K562 (cell line): Measurements from ENCODE around the gene RNFT2. TPM values are rescaled to one million over a fixed set of nuclear protein-coding genes. Genes with fewer than 3 reads are reported as not detected.
A peak's percentile ranks its signal among the peaks of the same experiment; 100 is the strongest.

Experiments
- ATAC-seq: fragments of 200-7000 bp; cut with Tn5 transposase; 3 replicates; pipeline ENCODE4 v1.9.1; 2020; ENCODE audit warnings: moderate library complexity
- BruUV-seq: library from RNA; stranded (reverse); fragments of 400-500 nt; replicated peaks from 2 replicates; lab custom pipeline; 2021; lab: Mats Ljungman, UMichigan
- CTCF ChIA-PET: fragments of 300-600 bp; formaldehyde crosslinking; extraction: SDS; loops from one replicate; lab custom pipeline; 2021; ENCODE audit warnings: low intra/inter-chr PET ratio; lab: Yijun Ruan, JAX
- POLR2A ChIA-PET: fragments of 300-600, 350-650 bp; sonication (Branson Sonifier 250); formaldehyde crosslinking; extraction: SDS; loops from one replicate; lab custom pipeline; 2021; ENCODE audit warnings: antibody characterized with exemption, inconsistent platforms; lab: Yijun Ruan, JAX
- DNase-seq, 4 experiments: peaks; one replicate each; pipeline versions ENCODE4 v3.0.0 to v3.0.0-alpha.2; 2011 to 2018; ENCODE audit warnings: low spot score in 3 of 4, mixed read lengths in 3 of 4; ENCODE audit errors: extremely low read depth in 1 of 4
- FAIRE-seq: peaks from 2 replicates; lab custom pipeline; 2011; peaks lifted over from hg19 to GRCh38; lab: Jason Lieb, UNC
- H2AFZ ChIP-seq: 2 replicates; pipeline ENCODE4 v1.6.0; 2011; ENCODE audit warnings: low read depth, low read length, control low read depth, inconsistent platforms
- H3K27ac ChIP-seq: fragments of 200-600 bp; 3 replicates; pipeline ENCODE4 v1.8.0; 2011; ENCODE audit warnings: low read depth, mild to moderate bottlenecking, control low read depth, inconsistent platforms, low read length, moderate library complexity, mixed read lengths; ENCODE audit errors: extremely low read depth
- H3K27me3 ChIP-seq, 2 experiments: fragments of 300-600 bp in 1 of 2; 2 replicates in 1 of 2; 3 replicates in 1 of 2; pipeline versions ENCODE4 v1.6.0 to v1.8.0; 2011; ENCODE audit warnings: inconsistent platforms in 2 of 2, low read length in 2 of 2, mild to moderate bottlenecking in 1 of 2, mixed read lengths in 1 of 2, moderate library complexity in 1 of 2; ENCODE audit not compliant: control insufficient read depth in 2 of 2, insufficient read depth in 2 of 2
- H3K36me3 ChIP-seq: fragments of 300-600 bp; 3 replicates; pipeline ENCODE4 v1.8.0; 2011; ENCODE audit warnings: mild to moderate bottlenecking, low read length, inconsistent platforms; ENCODE audit not compliant: control insufficient read depth, insufficient read depth
- H3K4me1 ChIP-seq, 2 experiments: fragments of 200-600 bp in 1 of 2; replicated peaks in 1 of 2; 2 replicates in 1 of 2; 3 replicates in 1 of 2; pipeline versions ENCODE4 v1.5.1 to v1.8.0; 2011; ENCODE audit warnings: inconsistent platforms in 2 of 2, low read length in 2 of 2, mild to moderate bottlenecking in 1 of 2, mixed read lengths in 1 of 2, moderate library complexity in 1 of 2; ENCODE audit not compliant: control insufficient read depth in 2 of 2, insufficient read depth in 2 of 2
- H3K4me2 ChIP-seq: 2 replicates; pipeline ENCODE4 v1.6.1; 2011; ENCODE audit warnings: low read length, control low read depth, inconsistent platforms, mixed read lengths; ENCODE audit not compliant: insufficient read depth
- H3K4me3 ChIP-seq: fragments of 200-600 bp; sonication (generic), shearing (Covaris generic); 2 replicates; pipeline ENCODE4 v1.5.1; 2016; ENCODE audit warnings: control low read depth, inconsistent platforms
- H3K79me2 ChIP-seq: fragments of 200-600 bp; 3 replicates; pipeline ENCODE4 v1.8.0; 2011; ENCODE audit warnings: low read length, inconsistent platforms; ENCODE audit not compliant: control insufficient read depth, insufficient read depth
- H3K9ac ChIP-seq, 2 experiments: 2 replicates each; pipeline versions ENCODE4 v1.6.0 to v1.6.1; 2011; ENCODE audit warnings: low read depth in 2 of 2, low read length in 2 of 2, control low read depth in 1 of 2, inconsistent platforms in 1 of 2, mild to moderate bottlenecking in 1 of 2, mixed read lengths in 1 of 2; ENCODE audit not compliant: insufficient read depth in 1 of 2
- H3K9me1 ChIP-seq: one replicate; pipeline ENCODE4 v1.6.0; 2011; ENCODE audit warnings: inconsistent platforms, mild to moderate bottlenecking, low read length, moderate library complexity; ENCODE audit not compliant: control insufficient read depth, insufficient read depth
- H3K9me3 ChIP-seq: replicated peaks from 2 replicates; pipeline ENCODE4 v1.5.1; 2011; ENCODE audit warnings: low read depth, low read length, inconsistent platforms; ENCODE audit not compliant: control insufficient read depth, insufficient read depth
- H4K20me1 ChIP-seq: replicated peaks from 2 replicates; pipeline ENCODE4 v1.6.1; 2011; ENCODE audit warnings: low read length, inconsistent platforms, mixed read lengths; ENCODE audit not compliant: control insufficient read depth, insufficient read depth
- CBX3 ChIP-seq, 2 experiments: IDR thresholded peaks; 1 replicate in 1 of 2; 2 replicates in 1 of 2; pipeline ENCODE4 v1.6.1; 2012; ENCODE audit warnings: inconsistent platforms in 2 of 2, low read length in 2 of 2, borderline replicate concordance in 1 of 2, control low read depth in 1 of 2
- DIDO1 ChIP-seq: fragments of 450-650 bp; IDR thresholded peaks from 2 replicates; pipeline ENCODE4 v1.6.1; 2016; ENCODE audit warnings: low read depth, missing biosample characterization, missing genetic modification characterization
- ELF1 ChIP-seq: fragments of 200-800 bp; sonication (Bioruptor generic); IDR thresholded peaks from 2 replicates; pipeline ENCODE4 v1.6.1; 2016; ENCODE audit warnings: missing genetic modification characterization, missing compliant biosample characterization
- EZH2 ChIP-seq: IDR thresholded peaks from 2 replicates; pipeline ENCODE4 v1.6.1; 2012; ENCODE audit warnings: low read depth, mild to moderate bottlenecking, inconsistent platforms, low read length, borderline replicate concordance
- HDAC2 ChIP-seq: fragments of 450-650 bp; IDR thresholded peaks from 2 replicates; pipeline ENCODE4 v1.6.1; 2016; ENCODE audit warnings: mild to moderate bottlenecking
- JUND ChIP-seq, 2 experiments: IDR thresholded peaks; 2 replicates in 1 of 2; 3 replicates in 1 of 2; pipeline ENCODE4 v1.6.1; 2011; ENCODE audit warnings: borderline replicate concordance in 2 of 2, low read depth in 2 of 2, low read length in 2 of 2, improper control_type of control experiment in 1 of 2, missing biosample characterization in 1 of 2, missing genetic modification characterization in 1 of 2, missing genetic modification reagents in 1 of 2
- KDM1A ChIP-seq, 2 experiments: fragments of 450-650 bp; IDR thresholded peaks; 2 replicates each; pipeline ENCODE4 v1.6.1; 2016; ENCODE audit warnings: mild to moderate bottlenecking in 2 of 2
- MAZ ChIP-seq, 2 experiments: fragments of 450-650 bp in 1 of 2; sonication (generic) in 1 of 2; formaldehyde crosslinking; IDR thresholded peaks in 1 of 2; conservative IDR thresholded peaks in 1 of 2; 2 replicates each; pipeline versions ENCODE4 v1.4.0 to v1.5.0; 2020; ENCODE audit warnings: mild to moderate bottlenecking in 1 of 2, missing genetic modification reagents in 1 of 2
- PHF20 ChIP-seq: fragments of 450-650 bp; IDR thresholded peaks from 2 replicates; pipeline ENCODE4 v1.6.1; 2018; ENCODE audit not compliant: partially characterized antibody
- RCOR1 ChIP-seq, 2 experiments: IDR thresholded peaks; 2 replicates each; pipeline ENCODE4 v1.6.1; 2012; ENCODE audit warnings: low read depth in 2 of 2, low read length in 2 of 2, borderline replicate concordance in 1 of 2, improper control_type of control experiment in 1 of 2
- YY1 ChIP-seq, 3 experiments: IDR thresholded peaks; 2 replicates each; pipeline ENCODE4 v1.6.1; 2011; ENCODE audit warnings: low read length in 2 of 3, mild to moderate bottlenecking in 2 of 3, moderate library complexity in 2 of 3, borderline replicate concordance in 1 of 3, control low read depth in 1 of 3, low read depth in 1 of 3; ENCODE audit not compliant: insufficient read depth in 3 of 3, insufficient replicate concordance in 2 of 3, control insufficient read depth in 1 of 3, insufficient read length in 1 of 3; ENCODE audit errors: extremely low read depth in 1 of 3
- ZBED1 ChIP-seq: IDR thresholded peaks from 2 replicates; pipeline ENCODE4 v1.6.1; 2014
- ZNF384 ChIP-seq: IDR thresholded peaks from 2 replicates; pipeline ENCODE4 v1.6.1; 2012; ENCODE audit warnings: low read depth, low read length, improper control_type of control experiment
- ZNF589 ChIP-seq: fragments of 200-800 bp; sonication (Bioruptor generic); IDR thresholded peaks from 2 replicates; pipeline ENCODE4 v1.6.1; 2016; ENCODE audit warnings: low read depth, missing genetic modification characterization, missing compliant biosample characterization
- WGBS: fragments of 100-300 bp; shearing (Covaris generic); methylation state at CpG from one replicate; pipeline ENCODE4 v1.1.6; 2016; ENCODE audit warnings: low coverage, mixed read lengths; ENCODE audit not compliant: insufficient coverage; ENCODE audit errors: missing lambda C conversion rate; 5-methylcytosine and 5-hydroxymethylcytosine counted together
- in situ Hi-C: fragments of 300-500 bp; cut with MboI; formaldehyde crosslinking; loops from 4 replicates; pipeline ENCODE4 v1.15.0; 2018; ENCODE audit warnings: inconsistent platforms, mixed read lengths
- intact Hi-C: fragments of 100-400 bp; cut with micrococcal nuclease; formaldehyde crosslinking; loops from 2 replicates; pipeline ENCODE4 v1.14.2; 2022
- polyA plus RNA-seq, 8 experiments: library from polyadenylated mRNA; depleted of rRNA in 4 of 8; stranded (reverse) in 5 of 8; unstranded in 3 of 8; fragments of >200 nt; fragmentation: Nextera tagmentation in 2 of 8; fragmentation: Illumina TruSeq in 1 of 8; extraction: Ambion mirVana in 2 of 8; extraction: Trizol in 1 of 8; gene quantifications; 2 replicates each; pipeline versions ENCODE4 v1.2.1 to v1.2.3, GENCODE V29; 2011 to 2014; ENCODE audit warnings: inconsistent platforms in 1 of 8, missing spikeins in 1 of 8
- total RNA-seq, 7 experiments: library from RNA; depleted of rRNA in 6 of 7; stranded (reverse); fragments of >200 nt in 6 of 7; fragmentation: Illumina TruSeq in 2 of 7; extraction: Trizol in 2 of 7; gene quantifications; 2 replicates each; pipeline versions ENCODE4 v1.2.1 to v1.2.3, GENCODE V29; 2011 to 2021; ENCODE audit warnings: low replicate concordance in 1 of 7
- TF ChIP-seq, protein P1 (sequence below), 2 experiments: IDR thresholded peaks; 2 replicates each; pipeline ENCODE4 v1.6.1; 2012; ENCODE audit warnings: improper control_type of control experiment in 2 of 2, low read depth in 2 of 2, low read length in 2 of 2, borderline replicate concordance in 1 of 2
- TF ChIP-seq, protein P2 (sequence below): fragments of 250-450 bp; sonication (Bioruptor Pico); IDR thresholded peaks from 2 replicates; pipeline ENCODE4 v1.4.0; 2020; ENCODE audit warnings: mild to moderate bottlenecking, moderate library complexity

Gene RNFT2
- total and polyA plus RNA-seq, 9 of the 15 experiments (the other 6 are each of a cell fraction or from before 2014, with no cell fraction given), result 3.6 to 26.3 (median 9.5) TPM

DNA sequence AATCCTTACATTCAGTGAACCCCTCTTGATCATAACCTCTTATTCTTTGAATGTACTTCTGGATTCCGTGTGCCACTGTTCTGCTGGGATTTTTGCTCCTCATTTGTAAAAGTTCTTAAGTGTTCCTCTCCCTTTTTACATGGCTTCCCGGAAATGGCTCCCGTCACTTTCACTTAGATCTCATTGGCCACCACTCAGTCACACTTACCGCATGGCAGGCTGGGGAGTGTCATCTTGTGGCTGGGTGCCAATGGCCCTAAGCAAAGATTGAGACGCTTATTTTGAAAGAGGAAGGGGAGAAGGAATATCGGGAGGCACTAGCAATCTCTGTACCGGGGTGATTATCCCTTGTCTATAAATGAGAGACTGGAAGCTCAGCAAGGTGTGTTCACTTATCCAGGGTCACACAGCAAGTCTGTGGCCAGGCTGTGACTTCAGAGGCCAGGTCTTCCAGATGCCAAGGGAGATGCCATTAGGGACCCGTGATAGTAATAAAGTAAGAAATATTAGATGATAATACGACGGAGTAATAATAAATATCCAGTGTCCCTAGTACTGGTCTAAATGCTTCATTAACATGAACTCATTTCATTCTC lies 68.8 kb downstream of the RNFT2 start:
- no peak overlapping the region for H3K4me2 ChIP-seq
- no peaks in the 10 kb centered on the region; a peak in 1 of 5 replicates for H3K4me1 ChIP-seq
- H2AFZ ChIP-seq, result no peak overlapping the region
- ChIA-PET CTCF (no interaction called here), POLR2A (interaction anchor here (1.0 kb wide), 1 partner anchor 9 kb away, joined by 3 read pairs; no protein-coding TSS in a partner anchor)
- H3K4me3 ChIP-seq, result no peak overlapping the region
- ATAC-seq, result no peak; the same call in 2 of the 3 replicates
- H3K9ac ChIP-seq, result no peak overlapping the region
- peak in 2 of 4 experiments; percentile 27 for DNase-seq
- H3K79me2 ChIP-seq, result no peaks in the 10 kb centered on the region
- WGBS, result 41% methylated on average over 10 of the region's 10 CpGs
- no peaks in the 10 kb centered on the region for H3K9me1 ChIP-seq
- no peaks in the 10 kb centered on the region for H3K9me3 ChIP-seq
- H3K27me3 ChIP-seq, result no peaks in the 10 kb centered on the region
- FAIRE-seq, result peak; percentile 40
- no peaks in the 10 kb centered on the region for H3K36me3 ChIP-seq
- intact Hi-C loops, result no loop called here
- H4K20me1 ChIP-seq, result no peaks in the 10 kb centered on the region; the same call in 1 of the 2 replicates
- in situ Hi-C loops, result no loop called here
- BruUV-seq, result no TSS peak
- no peak overlapping the region for H3K27ac ChIP-seq
- 0 out of 4 replicates have a peak, but pooled peaks of 1 of the 2 experiments have one; percentile 14 for TF ChIP-seq KDM1A (IDR thresholded peaks at IDR 0.05)
- TF ChIP-seq PHF20, result peak; percentile 33
- TF ChIP-seq, protein P1, sequence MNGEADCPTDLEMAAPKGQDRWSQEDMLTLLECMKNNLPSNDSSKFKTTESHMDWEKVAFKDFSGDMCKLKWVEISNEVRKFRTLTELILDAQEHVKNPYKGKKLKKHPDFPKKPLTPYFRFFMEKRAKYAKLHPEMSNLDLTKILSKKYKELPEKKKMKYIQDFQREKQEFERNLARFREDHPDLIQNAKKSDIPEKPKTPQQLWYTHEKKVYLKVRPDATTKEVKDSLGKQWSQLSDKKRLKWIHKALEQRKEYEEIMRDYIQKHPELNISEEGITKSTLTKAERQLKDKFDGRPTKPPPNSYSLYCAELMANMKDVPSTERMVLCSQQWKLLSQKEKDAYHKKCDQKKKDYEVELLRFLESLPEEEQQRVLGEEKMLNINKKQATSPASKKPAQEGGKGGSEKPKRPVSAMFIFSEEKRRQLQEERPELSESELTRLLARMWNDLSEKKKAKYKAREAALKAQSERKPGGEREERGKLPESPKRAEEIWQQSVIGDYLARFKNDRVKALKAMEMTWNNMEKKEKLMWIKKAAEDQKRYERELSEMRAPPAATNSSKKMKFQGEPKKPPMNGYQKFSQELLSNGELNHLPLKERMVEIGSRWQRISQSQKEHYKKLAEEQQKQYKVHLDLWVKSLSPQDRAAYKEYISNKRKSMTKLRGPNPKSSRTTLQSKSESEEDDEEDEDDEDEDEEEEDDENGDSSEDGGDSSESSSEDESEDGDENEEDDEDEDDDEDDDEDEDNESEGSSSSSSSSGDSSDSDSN (IDR thresholded peaks at IDR 0.05; ENCODE audit: borderline replicate concordance in 1 of 2, low read depth in 2 of 2, low read length in 2 of 2), result no peak
- no peak for TF ChIP-seq EZH2
- TF ChIP-seq RCOR1 (IDR thresholded peaks at IDR 0.05; ENCODE audit: borderline replicate concordance in 1 of 2, low read depth in 2 of 2, low read length in 2 of 2), result peak in 1 of 2 experiments; percentile 24; a peak in 1 of 4 replicates
- TF ChIP-seq ZNF384, result no peak
- TF ChIP-seq ZNF589, result no peak
- TF ChIP-seq YY1 (IDR thresholded peaks at IDR 0.05; ENCODE audit: borderline replicate concordance in 1 of 3, control insufficient read depth in 1 of 3, extremely low read depth in 1 of 3, insufficient read depth in 3 of 3, insufficient read length in 1 of 3, insufficient replicate concordance in 2 of 3, low read depth in 1 of 3, low read length in 2 of 3), result peak in 1 of 3 experiments; percentile 51
- TF ChIP-seq, protein P2, sequence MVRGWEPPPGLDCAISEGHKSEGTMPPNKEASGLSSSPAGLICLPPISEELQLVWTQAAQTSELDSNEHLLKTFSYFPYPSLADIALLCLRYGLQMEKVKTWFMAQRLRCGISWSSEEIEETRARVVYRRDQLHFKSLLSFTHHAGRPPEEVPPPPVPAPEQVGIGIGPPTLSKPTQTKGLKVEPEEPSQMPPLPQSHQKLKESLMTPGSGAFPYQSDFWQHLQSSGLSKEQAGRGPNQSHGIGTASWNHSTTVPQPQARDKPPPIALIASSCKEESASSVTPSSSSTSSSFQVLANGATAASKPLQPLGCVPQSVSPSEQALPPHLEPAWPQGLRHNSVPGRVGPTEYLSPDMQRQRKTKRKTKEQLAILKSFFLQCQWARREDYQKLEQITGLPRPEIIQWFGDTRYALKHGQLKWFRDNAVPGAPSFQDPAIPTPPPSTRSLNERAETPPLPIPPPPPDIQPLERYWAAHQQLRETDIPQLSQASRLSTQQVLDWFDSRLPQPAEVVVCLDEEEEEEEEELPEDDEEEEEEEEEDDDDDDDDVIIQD (CRISPR knock-in tag), result no peak
- TF ChIP-seq HDAC2, result peak; percentile 30; the same call in 1 of the 2 replicates
- TF ChIP-seq ZBED1, result no peak
- TF ChIP-seq MAZ (CRISPR knock-in tag; conservative IDR thresholded peaks at IDR 0.05 in 1 of 2, IDR thresholded peaks at IDR 0.05 in 1 of 2), result no peak
- 0 out of 2 replicates have a peak, but pooled peaks have one; percentile 6 for TF ChIP-seq JUND (IDR thresholded peaks at IDR 0.05; ENCODE audit: borderline replicate concordance, low read depth, low read length)
- TF ChIP-seq JUND (tag; IDR thresholded peaks at IDR 0.05; ENCODE audit: borderline replicate concordance, low read depth, low read length), result no peak
- 0 out of 3 replicates have a peak, but pooled peaks of 1 of the 2 experiments have one; percentile 31 for TF ChIP-seq CBX3 (IDR thresholded peaks at IDR 0.05; ENCODE audit: borderline replicate concordance in 1 of 2, low read length in 2 of 2)
- TF ChIP-seq ELF1 (tag), result 0 out of 2 replicates have a peak, but pooled peaks have one; percentile 33
- TF ChIP-seq DIDO1 (tag), result no peak
